Muscle layer of duodenum (tissue), 2 donors: ENCODE data around the gene RNF166.

Experiments used
- H3K27ac ChIP-seq: one replicate; pipeline ENCODE4 v1.7.0; 2013; ENCODE audit warnings: mild to moderate bottlenecking, low read length
- H3K27me3 ChIP-seq: one replicate; pipeline ENCODE4 v1.7.0; 2013; ENCODE audit warnings: low read depth, mild to moderate bottlenecking, control low read depth, low read length
- H3K36me3 ChIP-seq, 2 donors: one replicate each; pipeline ENCODE4 v1.7.0; 2013; ENCODE audit warnings: low read length in 2 of 2, control low read depth in 1 of 2, mild to moderate bottlenecking in 1 of 2; ENCODE audit not compliant: insufficient read depth in 2 of 2, control insufficient read depth in 1 of 2
- H3K4me1 ChIP-seq, 2 donors: one replicate each; pipeline ENCODE4 v1.7.0; 2013; ENCODE audit warnings: low read length in 2 of 2, mild to moderate bottlenecking in 2 of 2, control low read depth in 1 of 2, moderate library complexity in 1 of 2; ENCODE audit not compliant: insufficient read depth in 2 of 2, control insufficient read depth in 1 of 2
- H3K4me3 ChIP-seq, 2 donors: one replicate each; pipeline ENCODE4 v1.7.0; 2013; ENCODE audit warnings: low read length in 2 of 2, low read depth in 1 of 2, mild to moderate bottlenecking in 1 of 2
- H3K9me3 ChIP-seq, 2 donors: one replicate each; pipeline ENCODE4 v1.7.0; 2013; ENCODE audit warnings: low read length in 2 of 2, control low read depth in 1 of 2, mild to moderate bottlenecking in 1 of 2; ENCODE audit not compliant: control insufficient read depth in 1 of 2
- donor health status: healthy.

RNF166 gene

DNA sequence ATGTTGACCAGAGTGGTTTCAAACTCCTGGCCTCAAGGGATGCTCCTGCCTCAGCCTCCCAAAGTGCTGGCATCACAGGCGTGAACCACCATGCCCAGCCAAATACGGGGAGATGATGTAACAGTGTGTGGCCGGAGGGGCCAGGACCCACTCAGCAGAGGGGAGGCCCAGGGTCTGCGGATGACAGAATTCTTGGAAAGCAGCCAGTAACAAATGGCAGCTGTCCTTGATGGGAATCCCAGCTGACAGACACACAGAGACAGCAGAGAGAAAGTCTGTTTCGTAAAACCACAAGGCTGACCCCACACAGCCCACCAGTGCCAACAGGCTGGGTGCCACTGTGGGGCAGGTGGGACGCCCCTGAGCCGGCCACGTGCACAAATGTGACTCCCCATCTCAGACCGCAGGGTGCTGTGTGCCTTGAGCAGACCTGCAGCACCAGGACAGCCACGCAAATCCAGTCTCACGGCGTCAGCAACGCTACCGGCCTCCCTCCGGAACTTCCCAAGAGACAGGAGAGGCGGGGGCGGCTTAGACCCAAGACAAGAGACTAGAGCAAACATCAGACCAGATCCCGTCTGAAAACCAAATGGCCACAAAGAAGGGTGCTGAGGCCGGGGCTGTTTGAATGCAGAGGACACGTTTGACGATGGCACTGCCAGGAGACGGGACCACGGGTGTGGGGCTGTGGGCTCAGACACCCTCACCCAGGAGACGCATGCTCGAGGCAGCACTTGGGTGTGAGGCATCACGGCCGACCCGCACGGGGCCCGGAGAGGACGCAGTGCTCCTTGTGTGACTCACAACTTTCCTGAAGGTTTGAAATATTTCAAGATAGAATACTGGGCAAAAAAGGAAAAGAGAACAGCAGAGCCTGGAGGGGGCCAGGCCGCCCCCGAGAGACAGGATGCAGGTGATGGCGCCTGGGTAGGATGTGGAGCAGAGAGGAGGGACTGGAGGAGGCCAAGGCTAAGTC is 24.7 kb upstream of the RNF166 start:
- H3K27ac ChIP-seq: no peak overlapping the region
- no peaks in the 10 kb centered on the region for H3K4me1 ChIP-seq
- no peaks in the 10 kb centered on the region for H3K27me3 ChIP-seq
- H3K9me3 ChIP-seq: no peaks in the 10 kb centered on the region
- peaks cover 9 to 74% of the 10 kb centered on the region in 2 donors for H3K36me3 ChIP-seq
- H3K4me3 ChIP-seq: no peak overlapping the region

GRCh38 chr16:88727871-88728270 is 21.7 kb upstream of the RNF166 start:
- Histone ChIP-seq H3K27me3 (no peaks in the 10 kb centered on the region), H3K27ac (no peak overlapping the region), H3K4me3 (no peak overlapping the region), H3K36me3 (peaks cover 13 to 69% of the 10 kb centered on the region in 2 donors), H3K4me1 (no peaks in the 10 kb centered on the region), H3K9me3 (no peaks in the 10 kb centered on the region)

GRCh38 chr16:88726981-88727380 is 20.8 kb upstream of the RNF166 start:
- Histone ChIP-seq H3K4me1 (no peaks in the 10 kb centered on the region), H3K9me3 (no peaks in the 10 kb centered on the region), H3K4me3 (no peak overlapping the region), H3K36me3 (peaks cover 13 to 68% of the 10 kb centered on the region in 2 donors), H3K27me3 (no peaks in the 10 kb centered on the region), H3K27ac (no peak overlapping the region)

GRCh38 chr16:88726408-88726749 is 20.2 kb upstream of the RNF166 start:
- H3K27ac ChIP-seq: no peak overlapping the region
- H3K36me3 ChIP-seq: peaks cover 13 to 69% of the 10 kb centered on the region in 2 donors

DNA sequence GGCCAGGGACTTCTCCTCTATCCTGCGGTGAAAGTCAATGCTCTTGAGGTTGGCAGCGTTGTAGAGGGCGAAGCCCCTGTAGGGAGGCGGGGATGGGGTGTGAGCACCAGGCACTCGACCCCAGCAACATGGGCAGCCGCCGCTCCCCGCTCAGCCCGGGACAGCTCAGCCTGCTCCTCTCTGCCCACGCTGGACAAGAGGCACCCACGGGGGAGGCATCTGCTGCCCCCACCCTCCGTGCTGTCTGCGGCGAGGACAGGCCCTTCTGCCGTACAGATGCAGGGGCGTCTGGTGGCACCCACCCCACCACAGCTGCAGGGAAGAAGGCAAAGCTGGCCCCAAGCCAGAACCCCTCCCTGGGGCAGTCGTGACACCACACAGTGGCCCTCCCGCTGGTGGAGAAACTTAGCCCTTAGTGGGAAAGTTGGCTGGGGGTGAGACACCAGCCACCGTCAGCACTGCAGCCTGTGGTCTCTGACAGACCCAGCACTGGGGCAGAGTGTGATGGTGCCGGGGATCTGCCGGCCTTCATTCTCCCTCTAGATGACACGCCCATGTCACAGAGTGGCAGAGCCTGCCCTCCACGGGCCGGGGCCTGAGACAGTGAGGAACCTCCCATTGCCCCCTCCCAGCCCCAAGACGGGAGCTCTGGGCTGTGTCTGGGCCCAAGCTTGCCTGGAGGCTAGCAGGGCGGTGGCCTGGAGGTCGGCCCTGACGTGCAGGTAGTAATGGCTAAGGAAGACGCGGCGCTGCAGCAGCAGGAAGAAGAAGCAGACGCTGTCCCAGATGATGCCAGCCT is 19.6 kb upstream of the RNF166 start:
- no peak overlapping the region for H3K27ac ChIP-seq
- H3K9me3 ChIP-seq: no peaks in the 10 kb centered on the region
- no peaks in the 10 kb centered on the region for H3K27me3 ChIP-seq
- no peak overlapping the region for H3K4me3 ChIP-seq
- peaks cover 11 to 71% of the 10 kb centered on the region in 2 donors for H3K36me3 ChIP-seq
- no peaks in the 10 kb centered on the region for H3K4me1 ChIP-seq

More at GRCh38 chr16:88726408-88726749, 20.2 kb upstream of the RNF166 start:
- Histone ChIP-seq H3K9me3 (no peaks in the 10 kb centered on the region), H3K4me3 (no peak overlapping the region), H3K27me3 (no peaks in the 10 kb centered on the region), H3K4me1 (no peaks in the 10 kb centered on the region)

GRCh38 chr16:88724855-88725555 is 18.8 kb upstream of the RNF166 start:
- H3K36me3 ChIP-seq: peaks cover 13 to 76% of the 10 kb centered on the region in 2 donors
- no peaks in the 10 kb centered on the region for H3K27me3 ChIP-seq
- no peak overlapping the region for H3K27ac ChIP-seq
- H3K4me1 ChIP-seq: no peaks in the 10 kb centered on the region
- H3K9me3 ChIP-seq: no peaks in the 10 kb centered on the region
- H3K4me3 ChIP-seq: no peak overlapping the region

DNA sequence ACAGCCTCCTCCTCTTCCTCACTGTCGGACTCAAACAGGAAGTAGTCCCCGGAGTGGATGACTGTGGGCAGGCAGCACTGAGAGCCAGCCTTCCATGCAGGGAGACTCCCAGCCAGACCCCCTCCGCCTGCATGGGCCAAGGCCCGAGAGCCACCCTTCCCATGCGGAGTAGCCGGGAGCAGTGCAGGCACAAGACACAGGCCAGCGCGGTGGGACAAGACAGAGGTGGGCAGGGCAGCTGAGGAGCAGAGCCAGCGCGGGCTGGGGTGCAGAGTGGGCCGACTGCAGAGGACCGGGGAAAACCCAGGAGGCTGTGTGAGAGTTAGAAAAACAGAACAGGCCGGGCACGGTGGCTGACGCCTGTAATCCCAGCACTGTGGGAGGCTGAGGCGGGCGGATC is 17.7 kb upstream of the RNF166 start:
- H3K27me3 ChIP-seq: no peaks in the 10 kb centered on the region
- no peaks in the 10 kb centered on the region for H3K4me1 ChIP-seq
- H3K36me3 ChIP-seq: peaks cover 16 to 83% of the 10 kb centered on the region in 2 donors
- no peak overlapping the region for H3K4me3 ChIP-seq
- H3K9me3 ChIP-seq: no peaks in the 10 kb centered on the region
- H3K27ac ChIP-seq: no peak overlapping the region

DNA sequence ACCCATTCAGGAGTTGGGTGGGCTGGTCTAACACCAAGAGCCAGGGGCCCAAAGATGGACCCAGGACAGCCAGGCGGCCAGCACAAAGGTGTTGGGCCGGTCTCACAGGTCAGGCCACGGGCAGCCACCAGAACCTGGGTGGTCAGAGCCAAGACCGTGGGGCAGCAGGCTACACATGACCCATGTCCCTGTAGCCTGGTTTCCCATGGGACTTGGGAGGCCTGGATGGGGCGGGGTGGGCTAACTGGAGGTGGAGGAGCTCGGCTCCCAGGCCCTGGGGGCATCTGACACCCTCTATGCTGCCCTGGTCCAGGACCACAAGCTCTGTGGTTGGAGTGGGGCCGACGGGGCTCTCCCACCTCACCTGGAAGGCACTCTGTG is 17.3 kb upstream of the RNF166 start:
- no peaks in the 10 kb centered on the region for H3K9me3 ChIP-seq
- no peaks in the 10 kb centered on the region for H3K27me3 ChIP-seq
- no peak overlapping the region for H3K4me3 ChIP-seq
- no peak overlapping the region for H3K27ac ChIP-seq
- peaks cover 16 to 87% of the 10 kb centered on the region in 2 donors for H3K36me3 ChIP-seq
- H3K4me1 ChIP-seq: no peaks in the 10 kb centered on the region

DNA sequence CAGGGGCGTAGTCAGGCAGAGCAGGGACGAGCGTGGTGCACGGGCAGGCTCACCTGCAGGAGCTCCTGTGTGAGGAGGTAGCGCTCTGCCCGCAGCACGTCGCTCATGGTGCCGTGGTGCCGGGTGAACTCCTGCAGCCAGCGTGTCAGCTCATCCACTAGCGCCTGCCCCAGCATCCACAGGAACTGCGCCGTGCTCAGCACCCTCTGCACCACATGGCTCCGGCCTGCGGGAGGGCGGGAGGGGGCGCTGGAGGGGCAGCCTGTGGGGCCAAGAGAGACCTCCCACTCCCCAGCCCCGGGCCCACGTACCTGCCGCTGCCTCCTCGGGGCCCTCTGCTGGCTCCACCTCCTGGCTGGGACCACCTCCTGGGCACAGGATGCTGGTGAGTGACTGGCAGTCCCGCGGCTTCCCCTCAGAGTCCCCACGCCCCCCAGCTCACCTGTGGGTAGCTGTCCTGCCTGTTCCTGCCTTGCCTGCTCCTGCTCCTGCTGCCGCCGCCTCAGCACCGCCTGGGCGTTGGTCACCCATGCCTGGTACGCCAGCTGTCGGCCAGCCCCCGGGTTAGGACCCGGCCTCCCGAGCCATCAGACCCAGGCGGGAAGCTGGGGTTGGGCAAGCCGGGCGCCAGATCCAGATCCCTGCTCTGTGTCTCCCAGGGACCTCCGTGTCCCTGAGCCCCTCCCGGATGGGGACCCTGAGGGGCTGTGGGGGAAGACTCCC is 16.7 kb upstream of the RNF166 start:
- H3K27ac ChIP-seq: no peak overlapping the region
- no peaks in the 10 kb centered on the region for H3K4me1 ChIP-seq
- H3K36me3 ChIP-seq: peaks cover 20 to 91% of the 10 kb centered on the region in 2 donors
- H3K27me3 ChIP-seq: no peaks in the 10 kb centered on the region
- no peak overlapping the region for H3K4me3 ChIP-seq
- no peaks in the 10 kb centered on the region for H3K9me3 ChIP-seq

GRCh38 chr16:88721815-88722755 is 15.9 kb upstream of the RNF166 start:
- Histone ChIP-seq H3K4me1 (no peaks in the 10 kb centered on the region), H3K27ac (no peak overlapping the region), H3K4me3 (no peak overlapping the region), H3K36me3 (peaks cover 28 to 93% of the 10 kb centered on the region in 2 donors), H3K9me3 (no peaks in the 10 kb centered on the region), H3K27me3 (no peaks in the 10 kb centered on the region)
